ENCODE results near the gene KIAA1671.

- TF ChIP-seq CTCF (IDR thresholded peaks at IDR 0.05), result no peak
- TF ChIP-seq POLR2A (IDR thresholded peaks at IDR 0.05), result no peak
- TF ChIP-seq EP300 (IDR thresholded peaks at IDR 0.05), result no peak
Measured at GRCh38 chr22:25154667-25154999, 202.1 kb downstream of the KIAA1671 start.
